Activated T-helper 1 cell treated with anti-CD3 and anti-CD28 coated beads, Interleukin-12 subunit alpha, Interleukin-12 subunit beta, Interleukin-2, Interleukin-4 antibody, amounts not matched to agents 30 ng/mL and 10 ng/mL and 1 ng/mL, durations not matched to agents 14 hours and 24 hours and 36 hours (primary cell): ENCODE data around the gene CASQ1. TPM values are rescaled to one million over a fixed set of nuclear protein-coding genes. Genes with fewer than 3 reads are reported as not detected.

Source experiments
- DNase-seq: peaks from one replicate; pipeline ENCODE4 v3.0.0; 2021; ENCODE audit warnings: low spot score
- H3K27ac Mint-ChIP-seq: one replicate; pipeline ENCODE4 v1.8.0; 2021; ENCODE audit warnings: mild to moderate bottlenecking, mixed read lengths
- H3K27me3 Mint-ChIP-seq: one replicate; pipeline ENCODE4 v1.8.0; 2022; ENCODE audit warnings: mild to moderate bottlenecking, moderate library complexity, mixed read lengths; ENCODE audit not compliant: insufficient read depth
- H3K36me3 Mint-ChIP-seq: one replicate; pipeline ENCODE4 v1.8.0; 2021; ENCODE audit warnings: low read depth, mixed read lengths
- H3K4me1 Mint-ChIP-seq: one replicate; pipeline ENCODE4 v1.8.0; 2021; ENCODE audit warnings: low read depth, mixed read lengths
- H3K4me3 Mint-ChIP-seq: one replicate; pipeline ENCODE4 v1.8.0; 2021; ENCODE audit warnings: mild to moderate bottlenecking, moderate library complexity, mixed read lengths
- H3K9me3 Mint-ChIP-seq: one replicate; pipeline ENCODE4 v1.8.0; 2021; ENCODE audit warnings: mixed read lengths
- intact Hi-C: fragments of 100-400 bp; cut with micrococcal nuclease; formaldehyde crosslinking; loops from one replicate; pipeline ENCODE4 v1.15.1; 2024
- total RNA-seq: library from RNA; stranded (reverse); gene quantifications from 2 replicates; pipeline ENCODE4 v1.2.3, GENCODE V29; 2022

Gene CASQ1
- total RNA-seq, 1 donor from 2014 or later = not detected

- Mint-ChIP-seq H3K9me3 (no peaks in the 10 kb centered on the region), H3K27ac (no peak overlapping the region), H3K36me3 (peaks cover 43% of the 10 kb centered on the region), H3K27me3 (no peaks in the 10 kb centered on the region), H3K4me1 (no peaks in the 10 kb centered on the region), H3K4me3 (no peak overlapping the region)
- no peak for DNase-seq
- intact Hi-C loops = no loop called here
Observed at GRCh38 chr1:160226623-160227022, 36.2 kb downstream of the CASQ1 start.

- intact Hi-C loops = no loop called here
- H3K4me1 Mint-ChIP-seq = no peaks in the 10 kb centered on the region
- H3K36me3 Mint-ChIP-seq = peaks cover 41% of the 10 kb centered on the region
- H3K9me3 Mint-ChIP-seq = no peaks in the 10 kb centered on the region
- no peaks in the 10 kb centered on the region for H3K27me3 Mint-ChIP-seq
- no peak for DNase-seq
- H3K4me3 Mint-ChIP-seq = no peak overlapping the region
- H3K27ac Mint-ChIP-seq = no peak overlapping the region
Observed at GRCh38 chr1:160227034-160227433, 36.7 kb downstream of the CASQ1 start.

GRCh38 chr1:160227561-160227960 is 37.2 kb downstream of the CASQ1 start:
- Mint-ChIP-seq H3K27ac (no peak overlapping the region), H3K4me1 (no peaks in the 10 kb centered on the region), H3K4me3 (no peak overlapping the region), H3K9me3 (no peaks in the 10 kb centered on the region), H3K36me3 (peaks cover 36% of the 10 kb centered on the region), H3K27me3 (no peaks in the 10 kb centered on the region)
- intact Hi-C loops = no loop called here
- DNase-seq = no peak

- Mint-ChIP-seq H3K27ac (no peak overlapping the region), H3K9me3 (no peaks in the 10 kb centered on the region), H3K4me1 (no peaks in the 10 kb centered on the region), H3K36me3 (peaks cover 34% of the 10 kb centered on the region), H3K4me3 (no peak overlapping the region), H3K27me3 (no peaks in the 10 kb centered on the region)
- intact Hi-C loops = no loop called here
- no peak for DNase-seq
Observed at GRCh38 chr1:160228431-160228830, 38.1 kb downstream of the CASQ1 start.

- no peaks in the 10 kb centered on the region for H3K27me3 Mint-ChIP-seq
- intact Hi-C loops = no loop called here
- H3K4me1 Mint-ChIP-seq = peaks cover 7% of the 10 kb centered on the region
- peaks cover 39% of the 10 kb centered on the region for H3K36me3 Mint-ChIP-seq
- H3K9me3 Mint-ChIP-seq = no peaks in the 10 kb centered on the region
- no peak for DNase-seq
- no peak overlapping the region for H3K27ac Mint-ChIP-seq
- H3K4me3 Mint-ChIP-seq = no peak overlapping the region
Observed at GRCh38 chr1:160232911-160233310, 42.5 kb downstream of the CASQ1 start.

GRCh38 chr1:160236806-160237205 is 46.4 kb downstream of the CASQ1 start:
- H3K9me3 Mint-ChIP-seq = no peaks in the 10 kb centered on the region
- no peak for DNase-seq
- no peak overlapping the region for H3K4me3 Mint-ChIP-seq
- intact Hi-C loops = no loop called here
- peaks cover 7% of the 10 kb centered on the region for H3K4me1 Mint-ChIP-seq
- H3K36me3 Mint-ChIP-seq = peaks cover 40% of the 10 kb centered on the region
- no peaks in the 10 kb centered on the region for H3K27me3 Mint-ChIP-seq
- no peak overlapping the region for H3K27ac Mint-ChIP-seq

- no peaks in the 10 kb centered on the region for H3K27me3 Mint-ChIP-seq
- H3K9me3 Mint-ChIP-seq = no peaks in the 10 kb centered on the region
- DNase-seq = no peak
- peaks cover 7% of the 10 kb centered on the region for H3K4me1 Mint-ChIP-seq
- H3K36me3 Mint-ChIP-seq = peaks cover 41% of the 10 kb centered on the region
- no peak overlapping the region for H3K4me3 Mint-ChIP-seq
- no peak overlapping the region for H3K27ac Mint-ChIP-seq
- intact Hi-C loops = no loop called here
Observed at GRCh38 chr1:160237558-160237957, 47.2 kb downstream of the CASQ1 start.

- H3K4me3 Mint-ChIP-seq = no peak overlapping the region
- no peak overlapping the region for H3K27ac Mint-ChIP-seq
- H3K27me3 Mint-ChIP-seq = no peaks in the 10 kb centered on the region
- DNase-seq = no peak
- peaks cover 7% of the 10 kb centered on the region for H3K4me1 Mint-ChIP-seq
- no peaks in the 10 kb centered on the region for H3K9me3 Mint-ChIP-seq
- intact Hi-C loops = no loop called here
- peaks cover 43% of the 10 kb centered on the region for H3K36me3 Mint-ChIP-seq
Observed at GRCh38 chr1:160238408-160238807, 48.0 kb downstream of the CASQ1 start.

- DNase-seq = no peak
- Mint-ChIP-seq H3K36me3 (peaks cover 44% of the 10 kb centered on the region), H3K9me3 (no peaks in the 10 kb centered on the region), H3K4me3 (no peak overlapping the region), H3K4me1 (peaks cover 7% of the 10 kb centered on the region), H3K27me3 (no peaks in the 10 kb centered on the region), H3K27ac (no peak overlapping the region)
- intact Hi-C loops = no loop called here
Observed at GRCh38 chr1:160239582-160240299, 49.4 kb downstream of the CASQ1 start.

GRCh38 chr1:160243767-160244166 is 53.4 kb downstream of the CASQ1 start:
- no peaks in the 10 kb centered on the region for H3K27me3 Mint-ChIP-seq
- peaks cover 35% of the 10 kb centered on the region for H3K36me3 Mint-ChIP-seq
- no peak for DNase-seq
- no peak overlapping the region for H3K27ac Mint-ChIP-seq
- intact Hi-C loops = no loop called here
- no peak overlapping the region for H3K4me3 Mint-ChIP-seq
- no peaks in the 10 kb centered on the region for H3K4me1 Mint-ChIP-seq
- no peaks in the 10 kb centered on the region for H3K9me3 Mint-ChIP-seq

GRCh38 chr1:160244209-160244608 is 53.8 kb downstream of the CASQ1 start:
- Mint-ChIP-seq H3K4me3 (no peak overlapping the region), H3K27ac (no peak overlapping the region), H3K4me1 (no peaks in the 10 kb centered on the region), H3K27me3 (no peaks in the 10 kb centered on the region), H3K36me3 (peaks cover 31% of the 10 kb centered on the region), H3K9me3 (no peaks in the 10 kb centered on the region)
- DNase-seq = no peak
- intact Hi-C loops = no loop called here

- Mint-ChIP-seq H3K36me3 (peaks cover 22% of the 10 kb centered on the region), H3K9me3 (no peaks in the 10 kb centered on the region), H3K27me3 (no peaks in the 10 kb centered on the region), H3K4me3 (no peak overlapping the region), H3K4me1 (no peaks in the 10 kb centered on the region), H3K27ac (no peak overlapping the region)
- intact Hi-C loops = no loop called here
- DNase-seq = no peak
Observed at GRCh38 chr1:160245434-160245833, 55.1 kb downstream of the CASQ1 start.

GRCh38 chr1:160247053-160247452 is 56.7 kb downstream of the CASQ1 start:
- peaks cover 18% of the 10 kb centered on the region for H3K36me3 Mint-ChIP-seq
- no peaks in the 10 kb centered on the region for H3K27me3 Mint-ChIP-seq
- H3K4me3 Mint-ChIP-seq = no peak overlapping the region
- no peak overlapping the region for H3K27ac Mint-ChIP-seq
- H3K4me1 Mint-ChIP-seq = peaks cover 5% of the 10 kb centered on the region
- DNase-seq = no peak
- intact Hi-C loops = no loop called here
- H3K9me3 Mint-ChIP-seq = no peaks in the 10 kb centered on the region

- intact Hi-C loops = no loop called here
- no peak for DNase-seq
- no peak overlapping the region for H3K4me3 Mint-ChIP-seq
- no peak overlapping the region for H3K27ac Mint-ChIP-seq
- peaks cover 5% of the 10 kb centered on the region for H3K4me1 Mint-ChIP-seq
- no peaks in the 10 kb centered on the region for H3K27me3 Mint-ChIP-seq
- H3K9me3 Mint-ChIP-seq = no peaks in the 10 kb centered on the region
- peaks cover 16% of the 10 kb centered on the region for H3K36me3 Mint-ChIP-seq
Observed at GRCh38 chr1:160251011-160251410, 60.6 kb downstream of the CASQ1 start.
